ENCODE measurements around the gene MCM8.

MCM8 gene

GRCh38 chr20:5996765-5997164 lies 46.3 kb downstream of the MCM8 start:
- DNase-seq (ENCODE audit: low read depth, low spot score): no peak
- CTCF ChIA-PET: interaction anchor here (0.8 kb wide), 1 partner anchor 469 kb away, joined by 3 read pairs; no protein-coding TSS in a partner anchor
- POLR2A ChIA-PET: no interaction called here
- H3K4me3 ChIP-seq (ENCODE audit: low read depth, low read length): no peak overlapping the region
- no peak for TF ChIP-seq CTCF (IDR thresholded peaks at IDR 0.05; ENCODE audit: insufficient read depth, low read length, missing control alignments)

DNA sequence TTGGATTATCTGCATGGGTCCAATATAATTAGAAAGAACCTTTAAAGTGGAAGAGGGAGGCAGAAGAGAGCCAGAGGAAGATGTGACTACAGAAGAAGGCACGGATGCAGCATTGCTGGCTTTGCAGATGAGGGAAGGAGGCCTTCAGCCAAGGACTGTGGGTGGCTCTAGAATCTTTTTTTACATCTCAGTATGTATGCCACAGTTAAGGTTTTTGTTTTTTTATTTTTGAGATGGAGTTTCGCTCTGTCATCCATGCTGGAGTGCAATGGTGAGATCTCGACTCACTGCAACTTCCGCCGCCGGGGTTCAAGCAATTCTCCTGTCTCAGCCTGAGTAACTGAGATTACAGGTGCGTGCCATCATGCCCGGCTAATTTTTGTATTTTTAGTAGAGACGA lies 49.3 kb downstream of the MCM8 start:
- H3K4me3 ChIP-seq (ENCODE audit: low read depth, low read length): no peak overlapping the region
- DNase-seq (ENCODE audit: low read depth, low spot score): no peak
- ChIA-PET CTCF (no interaction called here), POLR2A (no interaction called here)
- no peak for TF ChIP-seq CTCF (IDR thresholded peaks at IDR 0.05; ENCODE audit: insufficient read depth, low read length, missing control alignments)

GRCh38 chr20:6000871-6001270 lies 50.4 kb downstream of the MCM8 start:
- ChIA-PET CTCF (interaction anchor here (1.2 to 2.5 kb wide), 5 partner anchors 73 to 472 kb away, joined by 4 to 15 read pairs (median 6); no protein-coding TSS in a partner anchor), POLR2A (no interaction called here)
- DNase-seq (ENCODE audit: low read depth, low spot score): no peak
- H3K4me3 ChIP-seq (ENCODE audit: low read depth, low read length): no peak overlapping the region
- TF ChIP-seq CTCF (IDR thresholded peaks at IDR 0.05; ENCODE audit: insufficient read depth, low read length, missing control alignments): no peak

GRCh38 chr20:6006603-6006949 lies 56.1 kb downstream of the MCM8 start:
- no peak for TF ChIP-seq CTCF (IDR thresholded peaks at IDR 0.05; ENCODE audit: insufficient read depth, low read length, missing control alignments)
- ChIA-PET POLR2A (no interaction called here), CTCF (interaction anchor here (0.7 to 2.3 kb wide), 2 partner anchors 11 to 72 kb away, joined by 3 to 9 read pairs; no protein-coding TSS in a partner anchor)
- H3K4me3 ChIP-seq (ENCODE audit: low read depth, low read length): peak overlapping the region; percentile 78
- DNase-seq (ENCODE audit: low read depth, low spot score): no peak

GRCh38 chr20:6007094-6007528 lies 56.7 kb downstream of the MCM8 start:
- ChIA-PET CTCF (interaction anchor here (0.7 to 2.3 kb wide), 2 partner anchors 10 to 71 kb away, joined by 3 to 9 read pairs; no protein-coding TSS in a partner anchor), POLR2A (no interaction called here)
- peak overlapping the region; percentile 78 for H3K4me3 ChIP-seq (ENCODE audit: low read depth, low read length)
- DNase-seq (ENCODE audit: low read depth, low spot score): no peak
- no peak for TF ChIP-seq CTCF (IDR thresholded peaks at IDR 0.05; ENCODE audit: insufficient read depth, low read length, missing control alignments)

- H3K4me3 ChIP-seq (ENCODE audit: low read depth, low read length): peak overlapping the region; percentile 78
- DNase-seq (ENCODE audit: low read depth, low spot score): no peak
- no peak for TF ChIP-seq CTCF (IDR thresholded peaks at IDR 0.05; ENCODE audit: insufficient read depth, low read length, missing control alignments)
- ChIA-PET CTCF (interaction anchor here (0.7 to 3.7 kb wide), 3 partner anchors 10 to 71 kb away, joined by 3 to 16 read pairs (median 9); no protein-coding TSS in a partner anchor), POLR2A (no interaction called here)
Measured at GRCh38 chr20:6007529-6008103, 57.2 kb downstream of the MCM8 start.

All from AG04449 (cell line).